H1 (cell line): ENCODE data around the gene CYBRD1. TPM values are rescaled to one million over a fixed set of nuclear protein-coding genes. Genes with fewer than 3 reads are reported as not detected.

Experiments
- CTCF ChIA-PET: fragments of 300-600 bp; sonication (Branson Sonifier 250); formaldehyde crosslinking; loops from one replicate; lab custom pipeline; 2021; ENCODE audit not compliant: partially characterized antibody; lab: Charles Lee
- POLR2A ChIA-PET: fragments of 300-600 bp; sonication (Branson Sonifier 250); formaldehyde crosslinking; loops from one replicate; lab custom pipeline; 2021; ENCODE audit warnings: inconsistent platforms; ENCODE audit not compliant: partially characterized antibody; lab: Charles Lee
- DNase-seq, 2 experiments: peaks; one replicate each; pipeline versions ENCODE4 v3.0.0 to v3.0.0-alpha.2; 2010 to 2022; ENCODE audit warnings: low spot score in 2 of 2, low read depth in 1 of 2, mixed read lengths in 1 of 2
- FAIRE-seq: peaks from 2 replicates; lab custom pipeline; 2011; peaks lifted over from hg19 to GRCh38; lab: Jason Lieb, UNC
- H2AFZ ChIP-seq: 2 replicates; pipeline ENCODE4 v1.8.1; 2012; ENCODE audit warnings: low read length, inconsistent platforms
- H2AK5ac ChIP-seq: 2 replicates; pipeline ENCODE4 v1.6.1; 2013; ENCODE audit warnings: low read depth, low read length
- H2BK120ac ChIP-seq: replicated peaks from 2 replicates; pipeline ENCODE3; 2013; ENCODE audit warnings: low read depth, low read length, inconsistent platforms
- H2BK12ac ChIP-seq: 2 replicates; pipeline ENCODE4 v1.6.1; 2013; ENCODE audit warnings: low read depth, low read length
- H2BK15ac ChIP-seq: 2 replicates; pipeline ENCODE4 v1.6.1; 2013; ENCODE audit warnings: low read length
- H2BK20ac ChIP-seq: 2 replicates; pipeline ENCODE4 v1.6.1; 2013; ENCODE audit warnings: low read length
- H2BK5ac ChIP-seq: 2 replicates; pipeline ENCODE4 v1.6.1; 2013; ENCODE audit warnings: low read depth, low read length
- H3K14ac ChIP-seq: 2 replicates; pipeline ENCODE4 v1.6.1; 2013; ENCODE audit warnings: inconsistent platforms; ENCODE audit not compliant: insufficient read length
- H3K18ac ChIP-seq: 2 replicates; pipeline ENCODE4 v1.6.1; 2013; ENCODE audit warnings: low read length; ENCODE audit errors: extremely low read depth
- H3K23ac ChIP-seq: 2 replicates; pipeline ENCODE4 v1.6.1; 2013; ENCODE audit warnings: inconsistent platforms; ENCODE audit not compliant: insufficient read length
- H3K23me2 ChIP-seq: 2 replicates; pipeline ENCODE4 v1.6.1; 2013; ENCODE audit warnings: low read depth, low read length
- H3K27ac ChIP-seq: 2 replicates; pipeline ENCODE4 v1.6.1; 2011; ENCODE audit warnings: low read depth, low read length, inconsistent platforms
- H3K27me3 ChIP-seq, 4 experiments: replicated peaks in 1 of 4; 1 replicate in 1 of 4; 2 replicates in 3 of 4; pipeline versions ENCODE4 v1.6.1 to v1.8.1; 2011 to 2013; ENCODE audit warnings: low read length in 3 of 4, mild to moderate bottlenecking in 3 of 4, inconsistent platforms in 2 of 4, mixed read lengths in 2 of 4, moderate library complexity in 1 of 4; ENCODE audit not compliant: control insufficient read depth in 3 of 4, insufficient read depth in 3 of 4; ENCODE audit errors: extremely low read depth in 1 of 4
- H3K36me3 ChIP-seq, 4 experiments: 2 replicates each; pipeline versions ENCODE4 v1.6.1 to v1.8.1; 2011 to 2013; ENCODE audit warnings: mild to moderate bottlenecking in 4 of 4, low read length in 3 of 4, moderate library complexity in 2 of 4, control low read depth in 1 of 4, inconsistent platforms in 1 of 4; ENCODE audit not compliant: insufficient read depth in 4 of 4, control insufficient read depth in 2 of 4
- H3K4ac ChIP-seq: replicated peaks from 2 replicates; pipeline ENCODE3; 2013; ENCODE audit warnings: low read length, low read depth, mixed read lengths, inconsistent platforms; ENCODE audit not compliant: insufficient read length
- H3K4me1 ChIP-seq, 4 experiments: replicated peaks in 1 of 4; 1 replicate in 1 of 4; 2 replicates in 3 of 4; pipeline versions ENCODE4 v1.6.1 to v1.8.1; 2011 to 2013; ENCODE audit warnings: low read length in 3 of 4, inconsistent platforms in 2 of 4, mixed read lengths in 1 of 4; ENCODE audit not compliant: insufficient read depth in 4 of 4, control insufficient read depth in 3 of 4
- H3K4me2 ChIP-seq, 2 experiments: 2 replicates each; pipeline versions ENCODE4 v1.6.1 to v1.8.1; 2011 to 2013; ENCODE audit warnings: low read depth in 2 of 2, low read length in 2 of 2, control low read depth in 1 of 2, inconsistent platforms in 1 of 2, mild to moderate bottlenecking in 1 of 2; ENCODE audit not compliant: insufficient read depth in 1 of 2
- H3K4me3 ChIP-seq, 4 experiments: fragments of 200-600, 300-600 bp in 1 of 4; sonication (generic), shearing (Covaris generic), sonication (Bioruptor Twin) in 1 of 4; 2 replicates each; pipeline versions ENCODE4 v1.5.1 to v1.8.1; 2011 to 2016; ENCODE audit warnings: low read length in 4 of 4, low read depth in 3 of 4, control low read depth in 2 of 4, inconsistent platforms in 2 of 4, mild to moderate bottlenecking in 2 of 4, mixed read lengths in 1 of 4, moderate library complexity in 1 of 4; ENCODE audit not compliant: insufficient read depth in 2 of 4; ENCODE audit errors: extremely low read depth in 1 of 4
- H3K56ac ChIP-seq: replicated peaks from 2 replicates; pipeline ENCODE3; 2013; ENCODE audit warnings: low read depth, mild to moderate bottlenecking, mixed read lengths, low read length, inconsistent platforms; ENCODE audit not compliant: insufficient read length
- H3K79me1 ChIP-seq: 2 replicates; pipeline ENCODE4 v1.6.1; 2013; ENCODE audit warnings: low read depth, low read length, control low read depth
- H3K79me2 ChIP-seq, 2 experiments: 2 replicates each; pipeline versions ENCODE4 v1.6.1 to v1.8.1; 2012 to 2013; ENCODE audit warnings: low read length in 2 of 2, mild to moderate bottlenecking in 2 of 2, inconsistent platforms in 1 of 2; ENCODE audit not compliant: insufficient read depth in 2 of 2, control insufficient read depth in 1 of 2
- H3K9ac ChIP-seq, 4 experiments: replicated peaks in 1 of 4; 1 replicate in 1 of 4; 2 replicates in 3 of 4; pipeline versions ENCODE4 v1.6.1 to v1.8.1; 2011 to 2013; ENCODE audit warnings: low read depth in 3 of 4, low read length in 3 of 4, control low read depth in 2 of 4, mild to moderate bottlenecking in 2 of 4, moderate library complexity in 2 of 4, inconsistent platforms in 1 of 4; ENCODE audit errors: extremely low read depth in 1 of 4
- H3K9me3 ChIP-seq, 2 experiments: 2 replicates each; pipeline versions ENCODE4 v1.6.1 to v1.8.1; 2012 to 2013; ENCODE audit warnings: mild to moderate bottlenecking in 2 of 2, moderate library complexity in 2 of 2, control low read depth in 1 of 2, inconsistent platforms in 1 of 2, low read depth in 1 of 2, low read length in 1 of 2, mixed read lengths in 1 of 2; ENCODE audit not compliant: insufficient read depth in 2 of 2
- H4K20me1 ChIP-seq, 2 experiments: replicated peaks in 1 of 2; 2 replicates each; pipeline versions ENCODE3 to v1.8.1; 2011 to 2013; ENCODE audit warnings: inconsistent platforms in 2 of 2, low read length in 2 of 2, mild to moderate bottlenecking in 1 of 2; ENCODE audit not compliant: insufficient read depth in 2 of 2, control insufficient read depth in 1 of 2
- H4K5ac ChIP-seq: 2 replicates; pipeline ENCODE4 v1.6.1; 2013; ENCODE audit warnings: low read length, low read depth, mixed read lengths, inconsistent platforms; ENCODE audit not compliant: insufficient read length
- H4K8ac ChIP-seq: 2 replicates; pipeline ENCODE4 v1.8.0; 2013; ENCODE audit warnings: mild to moderate bottlenecking, moderate library complexity, low read length, inconsistent platforms; ENCODE audit not compliant: insufficient read depth; ENCODE audit errors: extremely low read depth
- H4K91ac ChIP-seq: replicated peaks from 2 replicates; pipeline ENCODE3; 2013; ENCODE audit warnings: low read length, mixed read lengths, inconsistent platforms; ENCODE audit not compliant: insufficient read length
- BACH1 ChIP-seq: IDR thresholded peaks from 2 replicates; pipeline ENCODE4 v1.6.1; 2012; ENCODE audit warnings: low read length, improper control_type of control experiment
- BRCA1 ChIP-seq: IDR thresholded peaks from 2 replicates; pipeline ENCODE4 v1.6.1; 2012; ENCODE audit warnings: low read depth, low read length, improper control_type of control experiment
- CHD2 ChIP-seq: IDR thresholded peaks from 2 replicates; pipeline ENCODE4 v1.6.1; 2012; ENCODE audit warnings: low read length, improper control_type of control experiment
- MAX ChIP-seq: IDR thresholded peaks from 2 replicates; pipeline ENCODE4 v1.6.1; 2012; ENCODE audit warnings: inconsistent platforms
- NANOG ChIP-seq: IDR thresholded peaks from 2 replicates; pipeline ENCODE4 v1.6.1; 2011; ENCODE audit warnings: low read length, low read depth, mild to moderate bottlenecking, inconsistent platforms; ENCODE audit not compliant: insufficient read depth, poor library complexity, severe bottlenecking
- POU5F1 ChIP-seq: IDR thresholded peaks from 2 replicates; pipeline ENCODE4 v1.6.1; 2011; ENCODE audit warnings: low read depth, mild to moderate bottlenecking, low read length, moderate library complexity
- RNF2 ChIP-seq: fragments of 200-900, 300-1000 bp; sonication (generic); IDR thresholded peaks from 2 replicates; pipeline ENCODE4 v1.7.1; 2016; ENCODE audit warnings: borderline replicate concordance, low read depth, mild to moderate bottlenecking, antibody characterized with exemption, low read length; ENCODE audit not compliant: poor library complexity, severe bottlenecking; ENCODE audit errors: missing control alignments
- SIX5 ChIP-seq: IDR thresholded peaks from 2 replicates; pipeline ENCODE4 v1.6.1; 2011; ENCODE audit warnings: mild to moderate bottlenecking, low read depth, low read length
- SP1 ChIP-seq: IDR thresholded peaks from 2 replicates; pipeline ENCODE4 v1.6.1; 2011; ENCODE audit warnings: low read depth, low read length
- SRF ChIP-seq: IDR thresholded peaks from 2 replicates; pipeline ENCODE4 v1.6.1; 2011; ENCODE audit warnings: mild to moderate bottlenecking, low read depth, low read length, moderate library complexity
- YY1 ChIP-seq: IDR thresholded peaks from 2 replicates; pipeline ENCODE4 v1.6.1; 2011; ENCODE audit warnings: low read depth, mild to moderate bottlenecking, low read length
- WGBS, 2 experiments: shearing (Covaris generic) in 1 of 2; methylation state at CpG; one replicate each; pipeline versions ENCODE4 v1.1.6 to v1.1.7; 2013 to 2015; ENCODE audit warnings: low lambda C conversion rate in 2 of 2, mixed read lengths in 2 of 2, inconsistent platforms in 1 of 2, low coverage in 1 of 2, missing lambda C conversion rate in 1 of 2; ENCODE audit not compliant: insufficient replicate concordance in 2 of 2, insufficient coverage in 1 of 2, insufficient read length in 1 of 2; ENCODE audit errors: extremely low coverage in 1 of 2, missing lambda C conversion rate in 1 of 2; 5-methylcytosine and 5-hydroxymethylcytosine counted together
- polyA plus RNA-seq, 7 experiments: library from polyadenylated mRNA; depleted of rRNA in 3 of 7; stranded (reverse) in 5 of 7; unstranded in 2 of 7; fragments of >200 nt in 5 of 7; fragments of 200-250 nt in 2 of 7; gene quantifications; 1 replicate in 5 of 7; 2 replicates in 1 of 7; 4 replicates in 1 of 7; pipeline versions ENCODE4 v1.2.1 to v1.2.3, GENCODE V29; 2011 to 2013; ENCODE audit warnings: missing spikeins in 2 of 7, mixed read lengths in 2 of 7
- total RNA-seq: library from RNA; stranded (reverse); fragmentation: NEBNext Ultra II Directional; extraction: Animal tissue kit (Norgen Biotek cat#: 25700); gene quantifications from 2 replicates; pipeline ENCODE4 v1.2.1, GENCODE V29; 2021
- TF ChIP-seq, protein P1 (sequence below): IDR thresholded peaks from 2 replicates; pipeline ENCODE4 v1.6.1; 2011; ENCODE audit warnings: low read depth, mild to moderate bottlenecking, low read length; ENCODE audit not compliant: insufficient read depth

Gene CYBRD1
- total and polyA plus RNA-seq, 2 of the 8 experiments (the other 6 are each of a cell fraction or from before 2014, with no cell fraction given): 10.7 to 12.6 TPM

- Histone ChIP-seq H3K9me3 (no peaks in the 10 kb centered on the region), H2BK15ac (no peak overlapping the region), H3K79me1 (no peaks in the 10 kb centered on the region; the same call in 1 of the 2 replicates), H3K9ac (no peak overlapping the region), H4K8ac (no peak overlapping the region), H3K27me3 (no peaks in the 10 kb centered on the region), H4K5ac (no peak overlapping the region), H3K36me3 (peaks cover 0 to 17% (median 0%) of the 10 kb centered on the region in 4 experiments; a peak in 3 of 8 replicates), H3K18ac (no peak overlapping the region), H4K20me1 (no peaks in the 10 kb centered on the region), H2AK5ac (no peak overlapping the region), H2BK20ac (no peak overlapping the region), H3K56ac (no peak overlapping the region), H3K4ac (no peak overlapping the region), H3K14ac (no peak overlapping the region), H3K4me2 (no peak overlapping the region), H2BK5ac (no peak overlapping the region), H4K91ac (no peak overlapping the region), H3K4me1 (peaks cover 0 to 7% (median 4%) of the 10 kb centered on the region in 4 experiments; a peak in 5 of 7 replicates), H3K79me2 (no peaks in the 10 kb centered on the region), H2BK120ac (no peak overlapping the region), H2BK12ac (no peak overlapping the region), H3K27ac (no peak overlapping the region), H3K4me3 (no peak overlapping the region), H2AFZ (no peak overlapping the region), H3K23ac (no peak overlapping the region), H3K23me2 (no peaks in the 10 kb centered on the region)
- ChIA-PET POLR2A (interaction anchor here (1.0 to 2.0 kb wide), 2 partner anchors 26 to 50 kb away, joined by 4 to 12 read pairs; partner anchors contain the start of genes DCAF17 and METTL8), CTCF (interaction anchor here (0.6 to 1.4 kb wide), 3 partner anchors 40 to 511 kb away, joined by 3 to 4 read pairs (median 3); no protein-coding TSS in a partner anchor)
- FAIRE-seq: no peak
- TF ChIP-seq SIX5 (no peak), SRF (no peak), POU5F1 (no peak), NANOG (no peak), CHD2 (no peak), YY1 (no peak), BRCA1 (no peak), BACH1 (no peak), SP1 (no peak), RNF2 (no peak), MAX (no peak)
- TF ChIP-seq, protein P1, sequence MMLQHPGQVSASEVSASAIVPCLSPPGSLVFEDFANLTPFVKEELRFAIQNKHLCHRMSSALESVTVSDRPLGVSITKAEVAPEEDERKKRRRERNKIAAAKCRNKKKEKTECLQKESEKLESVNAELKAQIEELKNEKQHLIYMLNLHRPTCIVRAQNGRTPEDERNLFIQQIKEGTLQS: no peak
- DNase-seq: no peak
- WGBS, 2 experiments: 85% methylated on average over 2 of the region's 2 CpGs; no CpG with 5 or more reads in 1 of the 2 experiments
Observed at GRCh38 chr2:171483793-171484192, 38.5 kb upstream of the CYBRD1 start.
